HCT116 (cell line): Measurements from ENCODE around the gene SLC47A1.

Experiments used
- EGR1 ChIP-seq: IDR thresholded peaks from 2 replicates; pipeline ENCODE4 v1.6.1; 2012; ENCODE audit warnings: low read depth
- EZH2 ChIP-seq: fragments of 200-600 bp; sonication (generic); IDR thresholded peaks from 2 replicates; pipeline ENCODE4 v1.6.1; 2017; ENCODE audit warnings: antibody characterized with exemption, mixed run types
- POLR2A ChIP-seq: IDR thresholded peaks from 2 replicates; pipeline ENCODE4 v1.7.0; 2011; ENCODE audit warnings: borderline replicate concordance; ENCODE audit not compliant: insufficient read depth, insufficient read length; ENCODE audit errors: extremely low read depth
- POLR2AphosphoS5 ChIP-seq: IDR thresholded peaks from 2 replicates; pipeline ENCODE4 v1.6.1; 2011; ENCODE audit warnings: mild to moderate bottlenecking, low read depth, low read length, moderate library complexity
- RAD21 ChIP-seq: IDR thresholded peaks from 2 replicates; pipeline ENCODE4 v1.6.1; 2012; ENCODE audit warnings: low read depth, mild to moderate bottlenecking
- REST ChIP-seq: IDR thresholded peaks from 2 replicates; pipeline ENCODE4 v1.6.1; 2012; ENCODE audit warnings: low read depth
- SP1 ChIP-seq: IDR thresholded peaks from 2 replicates; pipeline ENCODE4 v1.6.1; 2012; ENCODE audit warnings: low read depth
- YY1 ChIP-seq: IDR thresholded peaks from 2 replicates; pipeline ENCODE4 v1.6.1; 2011; ENCODE audit warnings: low read length, low read depth, moderate library complexity, mild to moderate bottlenecking; ENCODE audit not compliant: insufficient replicate concordance; ENCODE audit errors: extremely low read depth
- TF ChIP-seq, protein P1 (sequence below), 3 experiments: fragments of 200-600 bp in 1 of 3; sonication (generic) in 1 of 3; IDR thresholded peaks in 2 of 3; conservative IDR thresholded peaks in 1 of 3; 2 replicates each; pipeline ENCODE4 v1.5.1; 2012 to 2017; ENCODE audit warnings: low read depth in 2 of 3, low read length in 2 of 3, antibody characterized with exemption in 1 of 3, borderline replicate concordance in 1 of 3, control low read depth in 1 of 3, mild to moderate bottlenecking in 1 of 3, mixed read lengths in 1 of 3, mixed run types in 1 of 3, moderate library complexity in 1 of 3; ENCODE audit not compliant: insufficient read depth in 1 of 3
- TF ChIP-seq, protein P2 (sequence below): IDR thresholded peaks from 2 replicates; pipeline ENCODE4 v1.6.1; 2012
- TF ChIP-seq, protein P3 (sequence below): IDR thresholded peaks from 2 replicates; pipeline ENCODE4 v1.6.1; 2012

DNA sequence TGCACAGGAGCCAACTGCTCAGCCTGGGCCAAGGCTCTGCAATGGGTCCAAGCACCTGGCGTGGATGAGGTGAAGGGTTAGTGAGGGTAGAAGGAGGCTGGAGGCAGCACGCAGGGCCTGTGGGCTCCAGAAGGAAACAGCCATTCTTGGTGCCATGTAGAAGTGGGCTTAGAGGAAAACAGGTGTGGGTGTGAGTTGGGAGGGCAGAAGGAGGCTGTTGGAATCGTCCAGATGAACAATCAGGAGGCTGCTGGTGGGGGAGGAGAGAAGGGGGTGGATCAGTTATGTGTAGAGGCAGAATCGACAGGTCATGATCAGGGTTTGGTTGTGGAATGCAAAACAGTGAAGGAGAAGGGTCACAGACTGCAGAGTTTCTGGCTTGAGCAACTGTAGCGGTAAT is 63.2 kb downstream of the SLC47A1 start:
- TF ChIP-seq, protein P1, sequence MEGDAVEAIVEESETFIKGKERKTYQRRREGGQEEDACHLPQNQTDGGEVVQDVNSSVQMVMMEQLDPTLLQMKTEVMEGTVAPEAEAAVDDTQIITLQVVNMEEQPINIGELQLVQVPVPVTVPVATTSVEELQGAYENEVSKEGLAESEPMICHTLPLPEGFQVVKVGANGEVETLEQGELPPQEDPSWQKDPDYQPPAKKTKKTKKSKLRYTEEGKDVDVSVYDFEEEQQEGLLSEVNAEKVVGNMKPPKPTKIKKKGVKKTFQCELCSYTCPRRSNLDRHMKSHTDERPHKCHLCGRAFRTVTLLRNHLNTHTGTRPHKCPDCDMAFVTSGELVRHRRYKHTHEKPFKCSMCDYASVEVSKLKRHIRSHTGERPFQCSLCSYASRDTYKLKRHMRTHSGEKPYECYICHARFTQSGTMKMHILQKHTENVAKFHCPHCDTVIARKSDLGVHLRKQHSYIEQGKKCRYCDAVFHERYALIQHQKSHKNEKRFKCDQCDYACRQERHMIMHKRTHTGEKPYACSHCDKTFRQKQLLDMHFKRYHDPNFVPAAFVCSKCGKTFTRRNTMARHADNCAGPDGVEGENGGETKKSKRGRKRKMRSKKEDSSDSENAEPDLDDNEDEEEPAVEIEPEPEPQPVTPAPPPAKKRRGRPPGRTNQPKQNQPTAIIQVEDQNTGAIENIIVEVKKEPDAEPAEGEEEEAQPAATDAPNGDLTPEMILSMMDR (IDR thresholded peaks at IDR 0.05 in 2 of 3, conservative IDR thresholded peaks at IDR 0.05 in 1 of 3; ENCODE audit: borderline replicate concordance in 1 of 3, insufficient read depth in 1 of 3, low read depth in 2 of 3, low read length in 2 of 3), result no peak
- TF ChIP-seq POLR2AphosphoS5, result no peak
- no peak for TF ChIP-seq POLR2A
- TF ChIP-seq RAD21, result no peak
- no peak for TF ChIP-seq REST
- no peak for TF ChIP-seq YY1
- TF ChIP-seq SP1, result no peak
- no peak for TF ChIP-seq EZH2
- TF ChIP-seq, protein P2, sequence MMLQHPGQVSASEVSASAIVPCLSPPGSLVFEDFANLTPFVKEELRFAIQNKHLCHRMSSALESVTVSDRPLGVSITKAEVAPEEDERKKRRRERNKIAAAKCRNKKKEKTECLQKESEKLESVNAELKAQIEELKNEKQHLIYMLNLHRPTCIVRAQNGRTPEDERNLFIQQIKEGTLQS, result no peak
- TF ChIP-seq, protein P3, sequence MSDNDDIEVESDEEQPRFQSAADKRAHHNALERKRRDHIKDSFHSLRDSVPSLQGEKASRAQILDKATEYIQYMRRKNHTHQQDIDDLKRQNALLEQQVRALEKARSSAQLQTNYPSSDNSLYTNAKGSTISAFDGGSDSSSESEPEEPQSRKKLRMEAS, result no peak
- TF ChIP-seq EGR1, result no peak
